GM19463 (cell line): ENCODE measurements around the gene NUP107.

Experiments
- ATAC-seq: cut with Tn5 transposase; IDR thresholded peaks from one replicate; pipeline ENCODE4 v1.9.1; 2021; ENCODE audit warnings: mild to moderate bottlenecking, moderate library complexity; ENCODE audit not compliant: unreplicated experiment

Gene NUP107

GRCh38 chr12:68739891-68740290, 53.1 kb downstream of the NUP107 start:
- no peak for ATAC-seq

GRCh38 chr12:68743356-68743755, 56.6 kb downstream of the NUP107 start:
- ATAC-seq, result no peak

- no peak for ATAC-seq
Measured at GRCh38 chr12:68745376-68745903, 58.7 kb downstream of the NUP107 start.

GRCh38 chr12:68745904-68746571, 59.3 kb downstream of the NUP107 start, which contains the start of gene SLC35E3:
Gene SLC35E3, plus strand, starts transcription at chr12:68746176. Its CDS starts 202 bp downstream, at chr12:68746378.
- peak; percentile 97 for ATAC-seq

- ATAC-seq, result peak; percentile 30
Measured at GRCh38 chr12:68746572-68747180, 59.9 kb downstream of the NUP107 start.

- no peak for ATAC-seq
Measured at GRCh38 chr12:68749443-68749842, 62.7 kb downstream of the NUP107 start.

- no peak for ATAC-seq
Measured at GRCh38 chr12:68749861-68750260, 63.1 kb downstream of the NUP107 start.

- no peak for ATAC-seq
Measured at GRCh38 chr12:68750506-68750905, 63.7 kb downstream of the NUP107 start.

GRCh38 chr12:68755536-68756243, 68.9 kb downstream of the NUP107 start:
- no peak for ATAC-seq

- no peak for ATAC-seq
Measured at GRCh38 chr12:68759852-68760251, 73.1 kb downstream of the NUP107 start.

- no peak for ATAC-seq
Measured at GRCh38 chr12:68760806-68761441, 74.1 kb downstream of the NUP107 start.

- ATAC-seq, result no peak
Measured at GRCh38 chr12:68761442-68761812, 74.6 kb downstream of the NUP107 start.

- no peak for ATAC-seq
Measured at GRCh38 chr12:68761901-68762630, 75.3 kb downstream of the NUP107 start.

- no peak for ATAC-seq
Measured at GRCh38 chr12:68762691-68763090, 75.9 kb downstream of the NUP107 start.

- ATAC-seq, result no peak
Measured at GRCh38 chr12:68765696-68766095, 78.9 kb downstream of the NUP107 start.

- no peak for ATAC-seq
Measured at GRCh38 chr12:68766646-68767045, 79.9 kb downstream of the NUP107 start.

GRCh38 chr12:68767191-68767590, 80.4 kb downstream of the NUP107 start:
- ATAC-seq, result no peak

- no peak for ATAC-seq
Measured at GRCh38 chr12:68768431-68768939, 81.7 kb downstream of the NUP107 start.

GRCh38 chr12:68769941-68770340, 83.2 kb downstream of the NUP107 start:
- ATAC-seq, result no peak

GRCh38 chr12:68771223-68771925, 84.6 kb downstream of the NUP107 start:
- ATAC-seq, result no peak
